NCI-H2171 treated with DMSO at 0.1 percent for 48 hours (cell line): ENCODE data around the gene RNASET2.
A peak's percentile ranks its signal among the peaks of the same experiment; 100 is the strongest.
"Not testable (repeated sequence)": the region's sequence is repeated elsewhere in the genome, so short reads cannot be mapped to it uniquely, and the experiment has no call there.

ENCODE experiments used
- DNase-seq: peaks from one replicate; lab custom pipeline; 2025; lab: John Stamatoyannopoulos, UW

The RNASET2 gene

DNA sequence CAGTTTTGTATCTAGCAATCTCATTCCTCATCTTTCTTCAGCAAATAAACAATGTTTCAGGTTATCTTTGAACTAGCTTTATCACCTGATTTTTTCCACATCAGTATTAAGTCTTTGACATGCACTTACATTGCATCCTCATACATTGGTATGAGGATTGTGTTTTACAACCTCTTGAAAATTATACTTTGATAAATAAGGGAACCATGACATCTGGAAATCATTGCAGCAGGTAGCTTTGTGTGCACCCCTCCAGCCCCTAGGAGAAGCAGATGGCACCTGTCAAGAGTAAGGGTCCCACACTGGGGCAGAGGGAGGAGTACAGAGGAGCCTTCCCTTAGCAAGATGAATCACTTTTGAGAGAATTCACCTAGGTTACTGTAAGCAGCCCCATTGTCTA lies 13.7 kb upstream of the RNASET2 start:
- DNase-seq: no peak

DNA sequence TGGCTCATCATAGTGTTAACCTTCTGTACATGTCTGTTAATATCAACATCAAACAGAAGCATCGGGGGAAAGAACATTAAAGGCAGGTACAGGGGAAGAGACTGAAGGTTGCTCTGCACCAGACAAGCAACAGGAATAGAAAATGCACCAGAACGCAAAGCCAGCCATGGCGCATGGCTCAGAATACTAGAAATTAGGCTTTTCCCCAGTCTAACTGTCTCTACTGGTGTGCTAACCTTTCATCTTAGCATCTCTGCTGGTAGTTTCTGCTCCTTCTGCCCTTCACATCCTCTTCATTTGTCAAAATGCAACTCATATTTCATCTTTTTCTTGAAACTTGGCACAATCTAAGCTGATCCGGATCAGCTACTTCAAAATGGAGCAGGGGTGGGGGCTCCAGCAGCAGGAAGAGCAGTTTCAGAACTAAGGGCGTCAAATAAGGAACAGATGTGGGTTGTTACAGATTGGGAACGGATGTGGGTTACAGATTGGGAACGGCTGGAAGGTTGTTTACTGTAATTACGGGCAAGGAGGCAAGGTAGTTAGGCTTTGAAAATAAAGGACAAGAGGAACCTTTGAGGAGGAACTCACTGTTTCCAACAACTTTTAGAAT lies 13.1 kb upstream of the RNASET2 start:
- peak; percentile 20 for DNase-seq

DNA sequence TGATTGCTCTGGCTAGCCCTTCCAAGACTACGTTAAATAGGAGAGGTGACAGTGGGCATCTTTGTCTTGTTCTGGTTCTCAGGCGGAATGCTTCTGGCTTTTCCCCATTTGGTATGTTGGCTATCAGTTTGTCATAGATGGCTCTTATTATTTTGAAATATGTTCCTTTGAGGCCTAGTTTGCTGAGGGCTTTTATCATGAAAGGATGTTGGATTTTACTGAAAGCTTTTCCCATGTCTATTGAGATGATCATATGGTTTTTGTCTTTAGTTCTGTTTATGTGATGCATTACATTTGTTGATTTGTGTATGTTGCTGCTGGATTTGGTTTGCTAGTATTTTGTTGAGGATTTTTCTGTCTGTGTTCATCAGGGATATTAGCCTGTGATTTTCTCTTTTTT lies 9.9 kb upstream of the RNASET2 start:
- DNase-seq: no peak

DNA sequence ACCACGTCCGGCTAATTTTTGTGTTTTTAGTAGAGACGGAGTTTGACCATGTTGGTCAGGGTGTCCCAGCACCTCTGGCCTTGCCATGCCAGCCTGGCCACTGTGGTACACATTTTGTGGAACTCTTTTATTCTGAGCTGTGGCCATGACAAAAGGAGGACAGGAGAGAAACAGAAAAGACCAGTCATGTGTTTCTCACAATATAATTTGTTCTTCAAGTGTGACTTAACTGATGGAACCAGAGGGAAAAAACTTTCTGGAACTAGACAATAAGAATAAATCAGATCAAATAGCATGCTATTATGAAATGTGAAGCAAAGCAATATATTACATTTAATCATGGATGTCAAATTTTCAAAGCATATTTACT lies 4.2 kb upstream of the RNASET2 start:
- DNase-seq: no peak

DNA sequence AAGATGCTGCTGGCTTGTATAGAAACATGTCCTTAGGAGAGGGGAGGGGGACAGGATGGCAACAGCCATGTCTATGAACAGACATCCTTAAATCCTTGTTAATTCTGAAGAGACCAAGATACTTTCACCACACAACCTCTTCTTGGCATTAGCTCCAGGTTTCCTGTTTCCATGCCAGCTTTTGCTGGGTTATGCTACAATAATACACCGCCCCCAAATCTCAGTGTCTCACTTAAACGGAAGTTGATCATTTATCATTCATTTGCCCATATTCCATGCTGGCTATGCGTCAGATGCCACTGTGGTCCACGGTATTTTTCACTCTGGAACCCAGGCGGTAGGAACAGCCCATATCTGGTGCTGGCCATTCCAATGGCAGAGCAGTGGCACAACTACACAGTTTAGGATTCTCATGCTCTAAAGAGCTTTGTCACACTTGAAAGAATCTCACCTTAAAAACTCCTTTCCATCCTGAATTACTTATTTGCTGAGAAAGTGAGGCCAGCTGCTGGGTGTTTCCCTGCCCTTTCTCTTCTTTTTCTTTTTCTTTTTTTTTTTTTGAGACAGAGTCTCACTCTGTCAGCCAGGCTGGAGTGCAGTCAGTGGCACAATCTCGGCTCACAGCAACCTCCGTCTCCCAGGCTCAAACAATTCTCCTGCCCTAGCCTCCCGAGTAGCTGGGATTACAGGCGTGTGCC lies 3.7 kb upstream of the RNASET2 start:
- no peak for DNase-seq

DNA sequence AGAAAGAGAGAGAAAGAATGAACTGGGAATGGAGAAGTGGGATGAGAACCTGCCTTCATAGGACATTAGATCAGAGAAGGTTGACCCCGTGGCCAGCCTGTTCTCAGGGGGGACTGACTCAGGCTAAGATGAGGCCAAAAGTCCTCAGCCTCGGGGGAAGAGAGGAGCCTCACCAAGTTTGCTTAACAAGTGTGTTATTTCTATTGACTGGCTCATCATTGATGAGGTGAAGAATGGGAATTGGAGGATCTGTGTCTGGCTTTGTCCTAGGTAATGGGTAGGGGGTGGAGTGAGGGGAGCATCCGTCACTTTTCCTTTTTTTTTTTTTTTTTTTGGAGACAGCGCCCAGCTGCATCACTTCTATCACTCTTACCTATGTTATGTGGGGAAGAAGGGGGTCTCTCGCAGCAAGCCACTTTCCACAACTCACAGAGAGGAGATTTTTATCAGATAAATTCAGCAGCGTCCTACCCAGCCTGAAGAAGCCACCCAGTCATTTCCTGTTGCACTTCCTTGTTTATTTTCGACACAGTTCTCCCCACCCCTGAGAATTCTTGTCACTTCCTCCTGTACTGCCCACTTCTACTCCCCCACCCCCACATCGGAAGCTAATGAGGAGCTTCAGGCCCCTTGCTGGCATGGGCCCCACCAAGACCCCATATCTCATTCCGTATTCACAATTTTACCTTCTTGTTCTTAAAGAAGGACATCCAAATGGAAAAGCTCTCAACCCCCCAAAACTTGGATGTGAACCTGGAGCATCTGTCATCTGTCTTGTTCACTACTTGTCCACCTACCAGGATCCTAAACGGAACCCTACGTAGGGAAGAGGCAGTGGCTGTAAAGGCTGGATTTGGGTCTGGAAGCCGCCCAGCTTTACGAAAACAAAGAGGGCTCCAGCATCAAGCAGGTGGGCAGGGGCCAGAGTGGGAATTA lies 2.8 kb upstream of the RNASET2 start:
- DNase-seq: no peak

DNA sequence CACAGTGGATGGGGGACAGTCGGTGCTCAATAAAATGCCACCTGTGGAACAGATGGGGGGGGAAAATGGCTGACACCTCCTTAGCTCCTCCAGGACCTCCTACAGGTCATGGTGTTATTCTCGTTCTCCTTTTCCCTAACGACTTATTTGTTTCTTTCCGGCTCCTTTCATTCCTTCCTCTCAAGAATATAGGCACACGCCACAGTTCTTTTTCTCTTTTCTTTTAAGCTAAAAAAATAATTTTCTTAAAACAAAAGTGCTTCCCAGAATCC lies 1.4 kb upstream of the RNASET2 start:
- DNase-seq: no peak

DNA sequence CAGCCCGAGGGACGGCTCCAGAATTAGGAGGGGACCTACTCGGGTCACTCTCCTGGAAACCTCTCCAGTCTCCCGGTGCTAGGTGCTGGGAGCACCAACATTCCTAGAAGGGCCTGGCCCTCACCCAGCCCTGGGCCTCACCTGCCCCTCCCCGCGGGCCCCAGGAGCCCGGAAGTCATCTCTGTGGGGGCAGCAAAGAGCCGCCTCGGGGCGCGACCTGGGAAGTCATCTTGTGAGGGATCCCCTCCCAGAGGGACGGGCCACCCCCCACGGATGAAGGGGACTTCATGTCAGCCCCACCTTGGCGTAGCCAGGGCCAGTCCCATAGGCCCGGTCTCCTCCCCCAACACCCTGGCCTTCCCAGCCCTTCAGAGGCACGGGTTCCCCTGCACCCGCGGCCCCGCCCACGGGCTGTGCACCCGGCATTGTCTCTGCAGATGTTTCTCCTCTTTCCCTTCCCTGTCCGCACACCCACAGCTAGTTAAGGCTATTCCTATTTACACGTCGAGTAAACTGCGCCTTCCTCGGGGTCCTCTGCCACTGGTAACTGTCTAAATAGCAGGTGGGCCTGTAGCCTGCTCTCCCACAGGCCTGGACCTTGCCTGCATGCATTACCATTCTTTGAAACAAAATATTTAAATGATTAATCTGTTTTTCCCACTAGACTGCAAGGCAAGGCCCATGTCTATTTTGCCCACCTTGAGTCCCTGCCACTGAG lies 896 bp upstream of the RNASET2 start:
- peak; percentile 46 for DNase-seq

DNA sequence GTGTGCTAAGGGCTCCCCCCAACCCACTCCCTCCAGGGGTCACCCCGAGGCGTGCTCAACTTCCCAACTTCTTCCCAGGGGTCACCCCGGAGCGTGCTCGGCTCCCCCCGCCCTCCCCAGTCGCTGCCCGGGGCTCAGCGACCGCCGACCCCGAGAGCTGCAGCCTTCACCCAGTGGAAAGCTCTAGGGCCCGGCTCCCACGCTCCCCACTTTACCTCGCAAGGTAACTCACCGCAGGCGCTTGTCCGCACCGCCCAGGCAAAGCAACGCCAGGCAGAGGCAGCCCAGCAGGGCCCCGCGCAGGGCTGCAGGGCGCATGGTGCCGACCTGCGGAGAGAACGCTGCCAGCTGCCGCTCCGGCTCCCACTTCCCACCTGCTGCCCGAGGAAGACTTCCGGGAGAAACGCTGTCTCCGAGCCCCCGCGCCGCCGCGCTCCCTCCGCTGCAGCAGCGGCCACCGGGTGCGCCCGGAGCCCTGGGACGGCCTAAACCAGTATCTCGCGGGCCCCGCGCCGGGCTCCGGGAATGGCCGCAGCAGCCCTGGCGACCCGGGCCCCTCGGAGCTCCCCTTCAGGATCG lies 396 bp downstream of the RNASET2 start:
- peak; percentile 70 for DNase-seq

DNA sequence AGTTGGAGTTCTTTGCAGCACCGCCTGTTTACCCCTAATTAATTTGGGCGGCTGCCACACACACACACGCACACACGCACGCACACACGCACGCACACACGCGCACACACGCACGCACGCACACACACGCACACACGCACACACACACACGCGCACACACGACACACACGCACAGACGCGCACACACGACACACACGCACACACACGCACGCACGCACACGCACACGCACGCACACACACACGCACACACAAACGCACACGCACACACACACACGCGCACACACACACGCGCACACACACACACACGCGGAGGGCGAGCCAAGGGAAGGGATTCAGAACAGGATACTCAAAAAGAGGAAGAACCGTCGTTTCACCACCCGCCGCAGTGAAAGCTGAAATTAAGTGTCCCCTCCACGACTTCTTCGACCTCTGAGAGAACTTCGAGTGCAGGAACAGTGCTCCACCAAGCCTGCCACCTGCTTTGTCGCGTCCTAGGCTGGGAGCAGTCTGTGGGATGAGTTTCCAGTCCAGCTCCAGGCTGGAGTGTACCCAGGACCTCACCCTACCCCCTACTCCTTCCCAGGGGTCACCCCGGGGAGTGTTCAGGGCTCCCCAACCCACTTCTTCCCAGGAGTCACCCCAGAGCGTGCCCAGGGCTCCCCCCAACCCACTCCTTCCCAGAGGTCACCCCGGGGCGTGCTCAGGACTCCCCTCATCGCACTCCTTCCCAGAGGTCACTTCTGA lies 1.1 kb downstream of the RNASET2 start:
- DNase-seq: no peak

DNA sequence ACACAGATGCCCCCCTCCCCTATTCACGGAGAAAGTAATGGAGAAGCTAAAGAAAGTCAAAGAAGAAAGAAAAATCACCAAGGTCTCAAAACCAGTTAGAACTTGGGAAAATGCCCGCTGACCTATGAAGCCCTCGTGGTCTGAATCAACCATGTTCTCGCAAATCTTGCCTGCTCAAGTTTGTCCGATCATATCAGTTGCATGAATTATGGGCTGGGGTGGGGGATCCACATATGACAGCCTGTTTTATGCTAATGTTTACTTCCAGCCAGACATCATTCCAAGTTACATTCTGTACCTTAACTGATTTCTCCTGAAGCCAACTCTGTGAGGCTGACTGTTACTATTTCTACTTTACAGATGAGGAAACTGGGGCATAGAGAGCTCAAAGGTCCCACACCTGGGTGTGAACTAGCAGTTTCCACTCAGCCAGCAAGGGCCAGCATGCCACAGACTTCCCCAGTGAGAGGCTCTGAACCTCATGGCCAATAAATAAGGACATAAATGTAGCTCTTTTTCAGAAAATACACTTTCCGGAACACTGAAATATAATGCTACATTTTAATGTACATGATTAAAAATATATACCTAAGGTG lies 2.1 kb downstream of the RNASET2 start:
- no peak for DNase-seq

DNA sequence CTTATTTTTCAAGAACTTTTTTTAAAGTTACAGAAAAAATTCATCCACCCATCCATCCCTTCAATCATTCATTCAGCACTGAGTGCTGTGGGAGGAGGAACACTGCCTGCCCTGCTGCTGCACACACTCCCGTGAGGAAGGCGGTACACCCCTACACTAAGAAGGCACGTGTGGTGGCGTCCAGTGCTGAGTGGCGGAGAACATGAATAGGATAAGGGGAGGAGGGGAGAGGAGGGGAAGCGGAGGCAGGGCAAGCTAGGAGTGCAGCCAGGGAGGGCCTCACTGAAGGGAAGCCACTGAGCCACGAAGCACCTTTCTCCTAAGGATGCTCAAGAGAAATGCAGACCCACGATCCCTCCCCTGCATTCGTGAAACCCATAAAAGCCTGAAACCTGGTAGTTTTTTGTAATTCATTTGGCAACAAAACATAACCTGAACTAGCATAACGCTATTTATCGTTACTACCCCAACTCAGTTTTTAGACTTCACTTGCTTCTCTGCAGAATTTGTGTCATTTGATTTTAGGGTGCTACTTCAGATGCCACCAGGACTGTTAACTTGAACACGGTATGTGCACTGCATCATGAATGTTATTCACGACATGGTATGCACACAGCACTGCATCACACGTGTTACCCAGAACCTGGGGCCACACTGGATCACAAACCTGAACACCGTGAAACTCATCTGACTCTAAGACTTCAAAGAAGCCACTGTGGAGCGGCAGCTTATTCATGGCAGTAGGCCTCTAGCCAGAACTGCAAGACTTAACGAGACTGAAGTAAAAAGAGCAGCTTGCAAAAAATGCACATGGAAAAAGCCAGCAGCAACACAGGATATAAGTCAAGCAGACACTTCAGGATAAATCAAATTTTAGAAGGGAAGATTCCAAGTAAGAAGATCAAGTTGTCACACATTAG lies 3.5 kb downstream of the RNASET2 start:
- no peak for DNase-seq

DNA sequence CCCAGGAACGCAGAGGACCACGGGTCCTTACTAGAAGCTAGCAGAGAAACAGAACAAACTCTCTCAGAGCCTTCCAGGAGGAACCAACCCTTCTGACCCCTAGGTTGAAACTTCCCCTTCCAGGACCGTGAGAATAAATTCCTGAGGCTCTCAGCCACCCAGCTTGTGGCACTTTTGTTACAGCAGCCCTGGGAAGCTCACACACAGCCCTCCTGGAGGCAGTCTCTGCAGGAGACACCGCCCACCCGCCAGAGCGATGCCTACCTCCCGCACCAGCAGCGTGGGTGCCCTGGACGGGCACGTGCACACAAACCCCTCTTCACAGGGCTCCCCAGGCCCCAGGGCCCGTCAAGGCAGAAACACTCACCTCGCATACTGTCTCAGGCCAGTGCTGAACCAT lies 4.2 kb downstream of the RNASET2 start:
- DNase-seq: no peak

DNA sequence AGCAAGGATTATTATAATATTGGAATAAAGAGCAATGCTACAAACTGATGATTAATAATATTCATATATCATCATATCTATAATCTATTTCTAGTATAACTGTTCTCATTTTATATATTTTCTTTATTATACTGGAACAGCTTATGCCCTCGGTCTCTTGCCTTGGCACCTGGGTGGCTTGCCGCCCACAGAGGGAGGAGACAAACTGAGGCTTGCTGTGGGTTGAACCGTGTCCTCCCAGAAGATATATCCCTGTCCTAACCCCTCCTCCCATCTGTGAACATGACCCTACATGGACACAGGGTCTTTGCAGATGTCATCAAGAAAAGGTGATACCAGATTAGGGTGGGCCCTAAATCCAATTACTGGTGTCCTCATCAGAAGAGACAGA lies 4.7 kb downstream of the RNASET2 start:
- DNase-seq: no peak

DNA sequence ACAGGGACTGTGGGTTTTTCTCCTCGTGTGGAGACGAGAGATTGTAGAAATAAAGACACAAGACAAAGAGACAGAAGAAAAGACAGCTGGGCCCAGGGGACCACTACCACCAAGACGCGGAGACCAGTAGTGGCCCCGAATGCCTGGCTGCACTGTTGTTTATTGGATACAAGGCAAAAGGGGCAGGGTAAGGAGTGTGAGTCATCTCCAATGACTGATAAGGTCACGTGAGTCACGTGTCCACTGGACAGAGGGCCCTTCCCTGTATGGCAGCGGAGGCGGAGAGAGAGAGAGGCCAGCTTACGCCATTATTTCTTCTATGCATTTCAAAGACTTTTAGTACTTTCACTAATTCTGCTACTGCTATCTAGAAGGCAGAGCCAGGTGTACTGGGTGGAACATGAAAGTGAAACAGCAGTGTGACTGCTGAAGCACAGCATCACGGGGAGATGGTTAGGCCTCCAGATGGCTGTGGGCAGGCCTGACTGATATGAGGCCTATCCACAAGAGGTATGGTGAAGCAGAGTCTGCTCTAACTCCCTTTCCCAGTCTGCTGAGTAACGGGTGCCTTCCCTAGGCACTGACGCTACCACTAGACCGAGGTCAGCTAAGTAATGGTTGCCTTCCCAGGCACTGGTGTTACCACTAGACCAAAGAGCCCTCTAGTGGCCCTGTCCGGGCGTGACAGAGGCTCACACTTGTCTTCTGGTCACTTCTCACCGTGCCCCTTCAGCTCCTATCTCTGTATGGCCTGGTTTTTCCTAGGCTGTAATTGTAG lies 5.3 kb downstream of the RNASET2 start:
- DNase-seq: peak; percentile 3

DNA sequence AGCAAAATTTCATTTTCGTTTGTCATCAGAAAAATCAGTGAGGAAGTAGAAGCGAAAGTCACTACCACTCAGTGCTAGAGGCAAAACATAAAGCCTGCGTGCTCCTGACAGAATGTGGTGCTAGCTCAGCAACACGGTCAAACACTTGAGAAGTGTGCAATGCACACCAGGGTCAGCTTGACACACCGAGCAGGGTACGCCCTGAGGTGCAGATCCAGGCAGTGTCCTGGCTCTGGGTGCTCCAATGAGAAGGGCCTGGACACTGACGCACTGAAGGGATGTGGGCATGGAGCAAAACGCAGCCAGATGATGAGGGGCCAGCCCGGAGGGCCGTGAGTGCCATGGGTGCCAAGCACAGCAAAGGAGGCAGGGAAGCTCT lies 5.9 kb downstream of the RNASET2 start:
- DNase-seq: no peak

DNA sequence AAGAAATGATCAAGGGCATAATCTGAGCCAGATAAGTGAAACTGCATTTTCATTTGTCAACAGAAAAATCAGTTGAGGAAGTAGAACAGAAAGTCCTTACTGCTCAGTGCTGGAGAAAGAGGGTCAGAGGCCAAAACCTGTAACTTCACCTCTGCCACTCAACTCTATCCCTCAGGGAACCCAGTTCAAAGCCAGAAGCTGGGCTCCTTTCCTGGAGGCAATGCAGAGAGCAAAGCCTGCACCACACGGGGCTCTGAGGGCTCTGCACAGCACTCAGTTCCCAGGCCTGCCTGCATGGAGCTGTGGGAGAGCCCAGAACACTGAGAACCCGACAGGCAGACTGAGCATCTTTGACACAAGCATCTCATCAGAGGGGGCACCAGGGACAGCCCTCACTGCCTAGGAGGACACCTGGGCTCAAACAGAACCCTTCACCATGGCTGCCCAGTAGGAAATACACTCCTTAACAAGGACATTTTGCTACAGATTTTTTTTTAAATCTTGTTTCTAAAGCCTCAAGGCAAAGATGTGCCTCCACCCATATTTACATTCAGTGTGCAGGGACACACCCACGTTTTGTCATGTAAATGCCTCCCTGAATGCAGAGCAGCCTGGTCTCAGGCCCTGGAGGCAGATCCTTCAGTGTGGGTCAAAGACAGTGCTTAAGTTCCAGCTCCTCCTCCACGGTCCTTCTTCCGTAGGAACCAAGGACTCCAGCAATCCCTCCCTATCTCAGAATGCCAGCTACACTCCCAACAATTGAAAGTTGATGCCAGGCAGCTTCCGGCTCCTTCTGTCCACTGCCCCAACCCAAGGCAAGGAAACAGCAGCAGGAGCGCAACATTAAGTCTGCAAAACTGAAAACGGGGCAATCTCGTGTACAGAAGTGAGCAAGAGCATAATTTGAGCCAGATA lies 6.6 kb downstream of the RNASET2 start:
- no peak for DNase-seq

DNA sequence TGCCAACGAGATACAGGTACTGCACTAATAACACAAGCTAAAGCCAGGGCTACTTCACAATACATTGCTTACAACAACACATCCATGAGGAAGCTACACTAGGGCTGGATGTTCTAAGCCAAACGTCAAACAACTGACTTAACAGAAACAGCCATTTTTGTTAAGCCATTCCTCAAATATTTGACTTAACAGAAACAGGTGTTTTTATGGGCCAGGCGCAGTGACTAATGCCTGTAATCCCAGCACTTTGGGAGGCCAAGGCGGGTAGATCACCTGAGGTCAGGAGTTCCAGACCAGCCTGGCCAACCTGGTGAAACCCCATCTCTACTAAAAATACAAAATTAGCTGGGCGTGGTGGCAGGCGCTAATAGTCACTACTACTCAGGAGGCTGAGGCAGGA lies 7.6 kb downstream of the RNASET2 start:
- DNase-seq: not testable (repeated sequence)
